Measurements from ENCODE around the gene AGXT.

- TF ChIP-seq FOXK2 (IDR thresholded peaks at IDR 0.05) (no peak), PKNOX1 (IDR thresholded peaks at IDR 0.05) (no peak), SUZ12 (IDR thresholded peaks at IDR 0.05) (no peak), BHLHE40 (IDR thresholded peaks at IDR 0.05; ENCODE audit: borderline replicate concordance) (no peak), FOXM1 (IDR thresholded peaks at IDR 0.05; ENCODE audit: borderline replicate concordance) (no peak), HDGF (IDR thresholded peaks at IDR 0.05; ENCODE audit: borderline replicate concordance) (no peak), ZNF384 (IDR thresholded peaks at IDR 0.05) (no peak), ARNT (IDR thresholded peaks at IDR 0.05) (no peak), TARDBP (IDR thresholded peaks at IDR 0.05) (no peak), NFRKB (IDR thresholded peaks at IDR 0.05) (no peak)
Observed at GRCh38 chr2:240836781-240837467, 31.7 kb upstream of the AGXT start.

Data from HEK293T (cell line).